HepG2 (cell line): Measurements from ENCODE around the gene EIF2S2. TPM values are rescaled to one million over a fixed set of nuclear protein-coding genes. Genes with fewer than 3 reads are reported as not detected.

Experiments used
- ATF2 ChIP-seq: sonication (generic); formaldehyde crosslinking; IDR thresholded peaks from 2 replicates; pipeline ENCODE4 v1.4.0; 2020; ENCODE audit warnings: missing genetic modification reagents
- ELF3 ChIP-seq: IDR thresholded peaks from 2 replicates; pipeline ENCODE4 v1.6.1; 2016; ENCODE audit warnings: missing genetic modification reagents, missing compliant biosample characterization
- HES4 ChIP-seq: sonication (generic); formaldehyde crosslinking; IDR thresholded peaks from 2 replicates; pipeline ENCODE4 v1.9.0; 2021; ENCODE audit warnings: mild to moderate bottlenecking, missing genetic modification reagents, borderline replicate concordance
- HMGXB4 ChIP-seq, 2 experiments: sonication (generic) in 1 of 2; formaldehyde crosslinking in 1 of 2; IDR thresholded peaks; 2 replicates each; pipeline versions ENCODE4 v1.4.0 to v1.6.1; 2018 to 2020; ENCODE audit warnings: missing genetic modification reagents in 2 of 2, borderline replicate concordance in 1 of 2, low read depth in 1 of 2, mild to moderate bottlenecking in 1 of 2, missing biosample characterization in 1 of 2
- JDP2 ChIP-seq: sonication (generic); formaldehyde crosslinking; IDR thresholded peaks from 2 replicates; pipeline ENCODE4 v1.8.1; 2022; ENCODE audit warnings: missing genetic modification reagents, borderline replicate concordance
- MAFF ChIP-seq: IDR thresholded peaks from 2 replicates; pipeline ENCODE4 v1.6.1; 2011; ENCODE audit warnings: low read depth, low read length, improper control_type of control experiment
- MAFG ChIP-seq: sonication (generic); formaldehyde crosslinking; IDR thresholded peaks from 2 replicates; pipeline ENCODE4 v1.5.1; 2020; ENCODE audit warnings: mild to moderate bottlenecking, missing genetic modification reagents
- NFYB ChIP-seq: sonication (generic); formaldehyde crosslinking; IDR thresholded peaks from 2 replicates; pipeline ENCODE4 v1.4.0; 2020; ENCODE audit warnings: missing genetic modification reagents
- SIN3A ChIP-seq: IDR thresholded peaks from 2 replicates; pipeline ENCODE4 v1.6.1; 2011; ENCODE audit warnings: low read depth, mild to moderate bottlenecking, control low read depth, low read length, borderline replicate concordance
- SNAPC4 ChIP-seq: sonication (generic); formaldehyde crosslinking; IDR thresholded peaks from 2 replicates; pipeline ENCODE4 v1.4.0; 2020; ENCODE audit warnings: mild to moderate bottlenecking, missing genetic modification reagents
- SP4 ChIP-seq: sonication (generic); formaldehyde crosslinking; IDR thresholded peaks from 2 replicates; pipeline ENCODE4 v1.8.1; 2023; ENCODE audit warnings: mild to moderate bottlenecking, missing genetic modification reagents
- ZNF142 ChIP-seq: sonication (generic); formaldehyde crosslinking; IDR thresholded peaks from 2 replicates; pipeline ENCODE4 v1.4.0; 2020; ENCODE audit warnings: missing genetic modification reagents
- ZNF446 ChIP-seq: sonication (generic); formaldehyde crosslinking; IDR thresholded peaks from 2 replicates; pipeline ENCODE4 v1.5.0; 2020; ENCODE audit warnings: mild to moderate bottlenecking, missing genetic modification reagents
- polyA plus RNA-seq, 8 experiments: library from polyadenylated mRNA; depleted of rRNA in 3 of 8; stranded (reverse) in 7 of 8; unstranded in 1 of 8; fragments of >200 nt; fragmentation: Illumina TruSeq in 4 of 8; extraction: Trizol in 4 of 8; gene quantifications; 2 replicates each; pipeline versions ENCODE4 v1.2.1 to v1.2.3, GENCODE V29; 2011 to 2016; ENCODE audit warnings: low read depth in 4 of 8, missing spikeins in 1 of 8, mixed read lengths in 1 of 8; ENCODE audit not compliant: insufficient read depth in 1 of 8
- total RNA-seq, 5 experiments: library from RNA; depleted of rRNA; stranded (reverse); fragments of >200 nt; fragmentation: Illumina TruSeq; extraction: Trizol; gene quantifications; 2 replicates each; pipeline ENCODE4 v1.2.3, GENCODE V29; 2016; ENCODE audit warnings: low read depth in 1 of 5

The EIF2S2 gene
- total and polyA plus RNA-seq, 2 of the 13 experiments (the other 11 are each of a cell fraction or from before 2014, with no cell fraction given) = 126 to 213 TPM

- TF ChIP-seq ZNF142 (peak; percentile 83), MAFG (no peak), JDP2 (CRISPR knock-in tag) (no peak; the same call in 1 of the 2 replicates), ATF2 (CRISPR knock-in tag) (peak; percentile 93), HES4 (CRISPR knock-in tag) (peak; percentile 97; the same call in 1 of the 2 replicates), HMGXB4 (CRISPR knock-in tag; IDR thresholded peaks at IDR 0.05; ENCODE audit: borderline replicate concordance in 1 of 2, low read depth in 1 of 2) (peak; percentile 95 to 99), NFYB (CRISPR knock-in tag) (peak; percentile 74), MAFF (peak; percentile 15; the same call in 1 of the 2 replicates), SIN3A (peak; percentile 84; the same call in 1 of the 2 replicates), ELF3 (CRISPR knock-in tag) (peak; percentile 91), SP4 (peak; percentile 95), SNAPC4 (CRISPR knock-in tag) (peak; percentile 91), ZNF446 (CRISPR knock-in tag) (peak; percentile 95)
These were observed at the start of gene EIF2S2 (continued) for GRCh38 chr20:34111702-34112599.
